GM12872 (cell line): ENCODE results near the gene ZEB2.

Experiments
- TF ChIP-seq, protein P1 (sequence below): IDR thresholded peaks from 3 replicates; pipeline ENCODE4 v1.5.1; 2011; ENCODE audit warnings: low read depth, mild to moderate bottlenecking, low read length, moderate library complexity; ENCODE audit not compliant: insufficient read depth

Gene ZEB2

DNA sequence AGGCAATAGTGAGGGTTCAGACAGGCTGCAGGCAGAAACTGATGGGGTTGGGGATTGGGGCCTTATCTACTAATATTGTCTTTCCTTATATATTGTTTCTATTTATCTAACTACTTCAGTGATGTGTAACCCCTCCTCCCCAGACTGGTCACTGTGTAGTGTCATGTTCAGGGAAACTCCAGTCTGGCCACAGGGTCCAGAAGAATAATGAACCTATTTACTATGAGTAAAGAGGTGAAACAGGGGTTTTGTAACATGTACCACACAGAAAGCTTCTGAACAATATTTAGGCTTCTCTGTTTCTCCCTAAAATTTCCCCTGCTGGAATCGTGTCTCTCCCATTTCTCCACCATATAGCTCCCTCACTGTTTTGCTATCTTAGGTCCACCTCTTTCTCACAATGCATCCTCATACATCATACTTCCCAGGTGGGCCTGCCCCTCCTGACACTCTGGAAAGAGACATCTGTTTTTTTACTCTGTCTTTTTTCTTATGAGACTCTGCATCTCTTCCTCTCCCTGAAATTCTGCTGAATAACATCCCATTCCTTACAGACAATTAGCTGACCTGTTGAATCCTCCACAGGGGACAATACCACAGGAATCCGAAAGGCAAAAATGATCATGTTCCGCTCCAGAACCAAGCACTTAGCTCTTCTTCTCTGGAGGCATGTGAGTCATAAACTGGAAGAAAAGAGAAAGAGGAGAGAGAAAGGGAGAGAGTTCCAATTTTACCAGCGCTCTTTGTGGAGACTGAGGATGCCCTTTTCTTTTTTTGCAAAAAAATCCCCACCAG, 154.8 kb downstream of the ZEB2 start:
- TF ChIP-seq, protein P1, sequence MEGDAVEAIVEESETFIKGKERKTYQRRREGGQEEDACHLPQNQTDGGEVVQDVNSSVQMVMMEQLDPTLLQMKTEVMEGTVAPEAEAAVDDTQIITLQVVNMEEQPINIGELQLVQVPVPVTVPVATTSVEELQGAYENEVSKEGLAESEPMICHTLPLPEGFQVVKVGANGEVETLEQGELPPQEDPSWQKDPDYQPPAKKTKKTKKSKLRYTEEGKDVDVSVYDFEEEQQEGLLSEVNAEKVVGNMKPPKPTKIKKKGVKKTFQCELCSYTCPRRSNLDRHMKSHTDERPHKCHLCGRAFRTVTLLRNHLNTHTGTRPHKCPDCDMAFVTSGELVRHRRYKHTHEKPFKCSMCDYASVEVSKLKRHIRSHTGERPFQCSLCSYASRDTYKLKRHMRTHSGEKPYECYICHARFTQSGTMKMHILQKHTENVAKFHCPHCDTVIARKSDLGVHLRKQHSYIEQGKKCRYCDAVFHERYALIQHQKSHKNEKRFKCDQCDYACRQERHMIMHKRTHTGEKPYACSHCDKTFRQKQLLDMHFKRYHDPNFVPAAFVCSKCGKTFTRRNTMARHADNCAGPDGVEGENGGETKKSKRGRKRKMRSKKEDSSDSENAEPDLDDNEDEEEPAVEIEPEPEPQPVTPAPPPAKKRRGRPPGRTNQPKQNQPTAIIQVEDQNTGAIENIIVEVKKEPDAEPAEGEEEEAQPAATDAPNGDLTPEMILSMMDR = no peak

DNA sequence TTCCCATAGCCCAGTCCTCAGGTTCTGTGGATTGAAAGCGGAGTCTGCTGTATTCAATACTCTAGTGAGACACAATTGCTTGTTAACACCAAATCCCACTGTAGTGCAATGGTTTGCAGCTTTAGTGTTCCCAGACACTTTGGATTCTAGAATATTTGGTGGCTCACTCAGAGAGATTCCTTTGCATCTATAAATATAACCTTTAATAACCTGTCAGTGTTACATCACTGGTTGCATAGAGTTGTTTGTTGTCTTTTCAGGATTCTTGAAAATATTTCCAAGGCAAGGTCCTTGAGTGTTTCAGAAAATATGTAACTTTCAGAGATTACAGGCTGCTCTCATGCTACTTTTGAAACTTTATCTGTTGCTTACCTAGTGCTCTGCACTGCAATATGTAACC, 157.5 kb downstream of the ZEB2 start:
- TF ChIP-seq, protein P1 = no peak

DNA sequence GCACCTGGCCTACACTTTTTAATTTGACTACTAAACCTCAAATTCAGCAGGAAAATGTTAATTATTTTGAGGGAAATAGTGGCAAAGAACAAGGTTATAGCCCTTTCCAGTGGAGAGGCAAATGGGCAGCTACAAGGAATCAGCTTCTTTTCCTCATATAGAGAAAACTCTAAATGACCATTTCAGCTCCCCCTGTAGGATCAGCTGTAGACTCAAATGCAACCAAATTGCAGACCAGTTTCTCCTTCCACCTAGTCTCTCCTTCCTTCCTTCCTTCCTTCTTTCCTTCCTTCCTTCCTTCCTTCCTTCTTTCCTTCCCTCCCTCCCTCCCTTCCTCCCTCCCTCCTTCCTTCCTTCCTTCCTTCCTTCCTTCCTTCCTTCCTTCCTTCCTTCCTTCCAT, 158.2 kb downstream of the ZEB2 start:
- TF ChIP-seq, protein P1 = no peak

DNA sequence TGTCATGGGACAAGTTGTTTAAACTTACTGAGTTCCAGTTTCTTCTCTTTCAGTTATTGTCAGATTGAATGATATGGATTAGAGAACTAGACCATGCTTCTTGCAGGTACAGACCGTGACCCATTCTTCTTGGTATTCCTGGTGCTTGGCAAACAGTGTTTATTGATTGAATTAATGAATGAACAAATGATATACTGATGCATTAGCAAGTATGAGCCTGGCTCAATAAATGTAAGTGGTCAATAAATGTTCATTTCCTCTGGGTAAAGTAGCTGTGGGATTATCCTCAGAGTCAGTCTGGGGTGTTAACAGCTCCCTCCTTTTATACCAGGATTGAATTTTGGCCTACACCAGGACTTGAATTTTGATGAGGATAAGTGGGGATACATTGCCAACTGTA, 160.2 kb downstream of the ZEB2 start:
- TF ChIP-seq, protein P1 = no peak

DNA sequence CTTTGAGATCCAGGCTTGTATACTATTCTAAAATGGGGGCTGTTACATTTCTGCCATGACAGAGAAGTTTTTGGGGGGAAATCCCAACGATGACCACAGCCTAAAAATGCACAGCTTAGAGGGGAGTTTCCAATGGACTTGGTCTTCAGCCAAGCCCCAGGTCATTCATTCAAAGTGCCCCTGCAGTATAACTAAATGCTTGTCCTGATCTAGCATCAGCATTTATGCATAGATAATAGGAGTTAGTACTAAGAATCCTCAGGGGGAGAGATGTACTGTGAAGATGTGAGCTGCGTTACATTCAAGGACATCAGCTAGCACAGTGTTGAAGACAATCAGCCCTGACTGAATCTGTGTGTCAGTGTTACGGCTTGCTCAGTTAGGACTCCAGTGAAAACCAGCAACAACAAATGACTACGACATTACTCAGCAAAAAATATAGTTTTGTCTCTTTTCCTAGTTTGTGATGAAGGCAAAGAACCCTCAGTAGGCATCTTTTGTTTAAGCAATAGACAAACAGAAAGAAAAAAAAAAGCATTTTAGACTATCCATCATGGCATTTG, 160.9 kb downstream of the ZEB2 start:
- TF ChIP-seq, protein P1 = no peak

DNA sequence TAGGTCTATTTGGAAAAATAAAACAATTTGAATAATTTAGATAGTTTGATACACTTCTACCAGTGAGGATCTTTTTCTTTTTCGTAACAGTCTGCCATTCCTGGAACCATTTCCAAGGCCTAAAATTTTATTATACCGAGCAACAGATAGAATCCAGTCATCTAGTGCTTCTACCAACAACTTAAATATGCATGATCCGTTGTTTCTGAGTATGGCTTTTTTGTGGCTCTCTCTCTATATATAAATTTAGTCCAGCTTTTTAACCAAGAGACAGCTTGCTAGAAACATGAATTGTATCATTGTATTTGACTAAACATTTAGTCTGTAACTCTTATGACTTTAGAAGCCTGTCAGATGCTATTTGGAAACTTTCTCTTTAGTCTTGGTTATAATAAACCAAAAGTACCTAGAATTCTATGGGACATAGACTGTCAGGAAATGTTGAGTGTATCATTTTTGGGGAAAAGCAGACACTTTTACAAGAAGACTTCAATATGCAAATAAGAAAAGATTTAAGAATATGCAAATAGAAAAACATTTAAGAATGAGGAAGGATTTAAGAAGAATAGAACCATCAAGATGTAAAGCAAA, 161.4 kb downstream of the ZEB2 start:
- TF ChIP-seq, protein P1 = no peak

DNA sequence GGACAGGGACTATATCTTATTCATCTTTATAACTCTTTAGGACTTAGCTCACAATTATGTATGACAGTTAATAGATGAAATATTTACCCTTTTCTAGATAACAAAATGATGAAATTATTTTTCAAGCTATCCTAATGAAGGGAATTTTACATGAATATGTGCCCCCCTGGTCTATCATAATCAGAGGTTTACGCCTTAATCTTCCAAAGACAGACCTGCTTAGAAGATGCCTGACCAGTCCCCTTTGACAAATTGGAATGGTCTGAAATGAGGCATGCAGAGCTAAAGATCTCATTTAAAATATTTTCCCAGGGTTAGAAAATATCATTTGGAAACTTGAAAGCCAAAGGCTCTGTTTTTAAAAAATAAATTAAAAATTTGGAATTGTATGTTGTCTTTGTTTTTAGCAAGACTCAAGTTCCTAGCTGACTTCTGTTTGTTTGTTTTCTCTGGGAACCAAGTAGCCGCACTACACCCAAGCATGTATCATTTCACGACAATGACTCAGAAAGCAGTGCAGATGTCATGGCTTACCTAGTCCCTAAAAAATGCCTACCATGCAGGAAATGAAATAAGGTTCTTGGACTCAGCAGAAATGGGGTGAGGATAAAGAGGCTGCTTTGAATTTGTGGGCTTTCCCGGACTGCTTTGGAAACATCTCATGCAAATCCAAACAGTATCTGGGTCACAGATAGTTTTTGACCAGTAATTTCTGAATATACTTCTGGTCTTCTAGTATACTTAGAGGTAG, 162.1 kb downstream of the ZEB2 start:
- TF ChIP-seq, protein P1 = no peak
